Thyroid gland (tissue), 4 donors: Measurements from ENCODE around the gene TAS1R2.

ENCODE experiments used
- CTCF ChIP-seq, 6 experiments: fragments of 200-600 bp in 3 of 6; fragments of 450-650 bp in 3 of 6; sonication (generic) in 3 of 6; IDR thresholded peaks; one replicate each; pipeline ENCODE4 v1.5.1; 2016 to 2019; ENCODE audit warnings: antibody characterized with exemption in 6 of 6, mild to moderate bottlenecking in 2 of 6, inconsistent platforms in 1 of 6, moderate library complexity in 1 of 6
- POLR2A ChIP-seq, 2 donors: fragments of 450-650 bp; IDR thresholded peaks; one replicate each; pipeline ENCODE4 v1.6.1; 2017; ENCODE audit warnings: antibody characterized with exemption in 2 of 2, mild to moderate bottlenecking in 2 of 2, moderate library complexity in 1 of 2

GRCh38 chr1:18872071-18872611 is 12.7 kb upstream of the TAS1R2 start:
- TF ChIP-seq POLR2A (IDR thresholded peaks at IDR 0.05) (no peak), CTCF (IDR thresholded peaks at IDR 0.05) (no peak)
